Duodenal mucosa (tissue), 2 donors: ENCODE results near the gene DCAF11.

Experiments
- H3K27ac ChIP-seq: one replicate; pipeline ENCODE4 v1.7.0; 2013; ENCODE audit warnings: low read depth, low read length
- H3K27me3 ChIP-seq, 2 donors: one replicate each; pipeline ENCODE4 v1.7.0; 2013; ENCODE audit warnings: low read length in 2 of 2, control low read depth in 1 of 2; ENCODE audit not compliant: insufficient read depth in 2 of 2, control insufficient read depth in 1 of 2
- H3K36me3 ChIP-seq, 2 donors: one replicate each; pipeline ENCODE4 v1.7.0; 2013; ENCODE audit warnings: low read length in 2 of 2, control low read depth in 1 of 2; ENCODE audit not compliant: insufficient read depth in 2 of 2, control insufficient read depth in 1 of 2
- H3K4me1 ChIP-seq, 2 donors: one replicate each; pipeline ENCODE4 v1.7.0; 2013; ENCODE audit warnings: low read length in 2 of 2, control low read depth in 1 of 2; ENCODE audit not compliant: insufficient read depth in 2 of 2, control insufficient read depth in 1 of 2
- H3K4me3 ChIP-seq, 2 donors: one replicate each; pipeline ENCODE4 v1.7.0; 2013; ENCODE audit warnings: low read length in 2 of 2, low read depth in 1 of 2
- H3K9ac ChIP-seq, 2 donors: one replicate each; pipeline ENCODE4 v1.7.0; 2013; ENCODE audit warnings: low read length in 2 of 2, low read depth in 1 of 2
- H3K9me3 ChIP-seq, 2 donors: one replicate each; pipeline ENCODE4 v1.7.0; 2013; ENCODE audit warnings: low read length in 2 of 2, control low read depth in 1 of 2; ENCODE audit not compliant: control insufficient read depth in 1 of 2

DCAF11 gene

GRCh38 chr14:24087004-24087403 lies 27.6 kb upstream of the DCAF11 start:
- no peak overlapping the region for H3K27ac ChIP-seq
- H3K9me3 ChIP-seq, result no peaks in the 10 kb centered on the region
- peaks cover 14 to 15% of the 10 kb centered on the region in 2 donors for H3K4me1 ChIP-seq
- no peaks in the 10 kb centered on the region for H3K36me3 ChIP-seq
- no peak overlapping the region for H3K4me3 ChIP-seq
- H3K9ac ChIP-seq, result no peak overlapping the region
- no peaks in the 10 kb centered on the region for H3K27me3 ChIP-seq

GRCh38 chr14:24088095-24088494 lies 26.5 kb upstream of the DCAF11 start:
- H3K9me3 ChIP-seq, result no peaks in the 10 kb centered on the region
- peaks cover 22 to 24% of the 10 kb centered on the region in 2 donors for H3K4me1 ChIP-seq
- no peak overlapping the region for H3K27ac ChIP-seq
- H3K9ac ChIP-seq, result no peak overlapping the region
- H3K4me3 ChIP-seq, result no peak overlapping the region
- H3K36me3 ChIP-seq, result no peaks in the 10 kb centered on the region
- H3K27me3 ChIP-seq, result no peaks in the 10 kb centered on the region

DNA sequence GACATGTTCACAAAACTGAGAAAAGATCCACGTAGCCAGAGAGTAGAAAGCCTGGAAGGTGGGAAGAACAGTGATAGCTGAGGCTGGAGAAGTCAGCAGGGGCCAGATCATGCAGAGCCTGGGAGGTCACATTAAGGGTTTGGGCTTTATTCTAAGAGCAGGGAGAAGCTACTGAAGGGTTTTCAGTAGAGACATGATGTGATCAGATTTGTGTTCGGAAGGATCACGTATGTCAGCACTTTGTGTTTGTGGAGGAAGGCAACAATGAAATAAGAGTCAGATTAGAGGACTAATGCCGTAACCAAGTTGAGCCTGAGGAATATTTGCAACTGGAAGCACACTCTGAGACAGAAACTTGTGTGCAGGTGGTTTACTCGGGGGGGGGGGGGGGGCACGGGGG lies 24.7 kb upstream of the DCAF11 start:
- Histone ChIP-seq H3K36me3 (no peaks in the 10 kb centered on the region), H3K27ac (no peak overlapping the region), H3K9me3 (no peaks in the 10 kb centered on the region), H3K4me1 (peaks cover 26 to 31% of the 10 kb centered on the region in 2 donors), H3K4me3 (no peak overlapping the region), H3K9ac (no peak overlapping the region), H3K27me3 (no peaks in the 10 kb centered on the region)

GRCh38 chr14:24092110-24092504 lies 22.5 kb upstream of the DCAF11 start:
- Histone ChIP-seq H3K9me3 (no peaks in the 10 kb centered on the region), H3K4me1 (peaks cover 38 to 46% of the 10 kb centered on the region in 2 donors), H3K36me3 (peaks cover 0 to 8% of the 10 kb centered on the region in 2 donors), H3K27me3 (no peaks in the 10 kb centered on the region), H3K27ac (no peak overlapping the region), H3K9ac (peak overlapping the region in 1 of 2 donors; percentile 22), H3K4me3 (no peak overlapping the region)

- Histone ChIP-seq H3K27me3 (no peaks in the 10 kb centered on the region), H3K9me3 (no peaks in the 10 kb centered on the region), H3K4me1 (peaks cover 38 to 46% of the 10 kb centered on the region in 2 donors), H3K27ac (no peak overlapping the region), H3K4me3 (peak overlapping the region in 1 of 2 donors; percentile 13), H3K36me3 (peaks cover 0 to 8% of the 10 kb centered on the region in 2 donors), H3K9ac (peak overlapping the region in 1 of 2 donors; percentile 72)
These were observed 21.9 kb upstream of the DCAF11 start for GRCh38 chr14:24092505-24093206.

GRCh38 chr14:24093207-24093900 lies 21.2 kb upstream of the DCAF11 start:
- Histone ChIP-seq H3K4me1 (peaks cover 43 to 48% of the 10 kb centered on the region in 2 donors), H3K4me3 (peak overlapping the region; percentile 34 to 92), H3K36me3 (peaks cover 7 to 14% of the 10 kb centered on the region in 2 donors), H3K9ac (peak overlapping the region; percentile 47 to 72), H3K27me3 (no peaks in the 10 kb centered on the region), H3K9me3 (no peaks in the 10 kb centered on the region), H3K27ac (peak overlapping the region; percentile 83)

DNA sequence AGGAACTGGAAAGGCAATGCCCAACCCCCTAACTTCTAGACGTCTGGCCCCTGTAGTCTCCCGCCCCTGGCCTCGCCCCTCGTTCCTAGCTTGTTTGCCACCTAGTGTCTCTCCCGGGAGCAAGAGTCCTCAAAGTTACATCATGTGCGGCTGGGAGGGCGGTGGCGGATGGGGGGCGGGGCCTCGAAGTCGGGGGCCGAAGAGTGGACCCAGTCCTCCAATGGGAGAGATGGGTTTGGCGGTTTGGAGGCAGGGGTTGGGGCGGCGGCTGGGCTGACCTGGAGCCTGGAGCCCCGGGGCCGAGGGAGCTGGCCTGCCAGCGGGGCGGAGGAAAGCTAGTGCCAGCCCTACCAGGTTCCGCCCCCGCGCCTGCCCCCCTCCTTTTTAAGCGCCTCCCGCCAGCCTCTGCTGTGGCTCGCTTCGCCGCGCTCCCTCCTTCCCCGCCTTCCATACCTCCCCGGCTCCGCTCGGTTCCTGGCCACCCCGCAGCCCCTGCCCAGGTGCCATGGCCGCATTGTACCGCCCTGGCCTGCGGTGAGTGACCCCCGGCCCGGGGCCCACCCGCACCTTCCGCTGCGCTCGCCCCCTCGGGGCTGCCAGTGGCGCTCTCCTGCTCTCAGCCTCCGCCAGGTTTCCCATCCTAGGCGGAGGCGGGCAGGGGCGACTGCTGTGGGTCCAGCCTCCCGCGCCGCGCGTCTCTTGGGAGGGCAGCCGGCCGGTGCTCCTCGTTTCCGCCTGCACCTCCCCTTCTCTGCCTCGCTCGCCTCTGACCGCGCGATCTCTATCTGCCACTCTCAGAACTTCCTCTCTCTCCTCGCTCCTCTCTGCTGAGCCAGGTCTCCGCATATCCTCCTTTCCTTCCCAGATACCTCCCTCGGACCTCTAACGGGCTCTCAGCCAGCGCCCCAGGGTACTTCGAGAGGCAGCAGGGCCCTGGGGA lies 20.4 kb upstream of the DCAF11 start, which contains the start of gene PCK2:
Gene PCK2 (plus strand): TSS at position 411 of the 940 bp plus-strand sequence. CDS start 95 bp downstream, at position 506.
- Histone ChIP-seq H3K4me1 (peaks cover 47 to 48% of the 10 kb centered on the region in 2 donors), H3K36me3 (peaks cover 13 to 21% of the 10 kb centered on the region in 2 donors), H3K27me3 (no peaks in the 10 kb centered on the region), H3K4me3 (peak within 1 kb of the TSS; percentile 92 to 93), H3K9ac (peak within 1 kb of the TSS; percentile 96 to 99), H3K9me3 (no peaks in the 10 kb centered on the region), H3K27ac (peak within 1 kb of the TSS; percentile 95)

GRCh38 chr14:24094841-24095270 lies 19.7 kb upstream of the DCAF11 start:
- no peaks in the 10 kb centered on the region for H3K9me3 ChIP-seq
- H3K4me3 ChIP-seq, result peak overlapping the region; percentile 92 to 93
- H3K36me3 ChIP-seq, result peaks cover 19 to 28% of the 10 kb centered on the region in 2 donors
- H3K9ac ChIP-seq, result peak overlapping the region; percentile 96 to 99
- peaks cover 48 to 49% of the 10 kb centered on the region in 2 donors for H3K4me1 ChIP-seq
- no peaks in the 10 kb centered on the region for H3K27me3 ChIP-seq
- peak overlapping the region; percentile 95 for H3K27ac ChIP-seq

DNA sequence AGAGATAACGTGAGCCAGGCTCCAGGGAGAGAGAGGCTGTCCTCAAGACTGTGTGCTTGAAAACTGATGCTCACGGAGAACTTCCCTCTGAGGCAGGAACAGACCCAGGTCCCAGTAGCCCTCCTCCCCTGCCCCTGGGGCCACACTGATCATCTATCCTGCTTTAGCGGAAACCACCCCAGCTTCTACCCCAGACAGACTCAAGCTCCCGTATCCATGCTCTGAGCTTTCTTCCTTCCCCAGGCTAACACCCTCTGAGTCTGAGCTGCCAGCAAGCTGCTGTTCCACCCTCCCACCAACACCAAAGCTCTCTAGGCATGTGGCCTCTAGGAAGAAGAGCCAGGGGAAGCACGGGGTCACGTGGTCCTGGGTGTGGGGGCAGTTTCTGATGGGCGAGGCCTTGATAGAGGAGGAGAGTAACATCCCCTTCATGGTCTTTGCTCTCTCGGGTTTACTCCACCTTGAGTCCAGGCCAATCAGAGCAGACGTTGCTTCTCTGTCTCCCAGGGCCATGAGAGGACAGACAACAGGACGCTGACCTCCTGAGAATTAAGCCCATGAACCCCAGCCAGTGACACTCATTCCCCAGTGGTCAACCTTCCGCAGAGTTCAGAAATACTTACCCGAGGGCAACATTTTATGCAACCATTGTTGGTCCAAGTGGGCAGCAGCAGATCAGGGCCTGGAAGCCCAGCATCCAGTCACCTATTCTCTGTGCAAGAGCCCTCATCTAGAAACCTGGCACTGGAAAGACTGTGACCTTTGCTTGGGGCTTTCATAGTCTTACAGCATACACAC lies 19.1 kb upstream of the DCAF11 start:
- Histone ChIP-seq H3K36me3 (peaks cover 25 to 33% of the 10 kb centered on the region in 2 donors), H3K9ac (peak overlapping the region; percentile 96 to 99), H3K9me3 (no peaks in the 10 kb centered on the region), H3K4me1 (peaks cover 48 to 53% of the 10 kb centered on the region in 2 donors), H3K4me3 (peak overlapping the region; percentile 92 to 93), H3K27ac (peak overlapping the region; percentile 95), H3K27me3 (no peaks in the 10 kb centered on the region)
